Stimulated activated CD4-positive, alpha-beta T cell treated with anti-CD3 and anti-CD28 coated beads, Interleukin-15, amount 100 ng/mL, for 24 hours (primary cell): ENCODE data around the gene WWP2.
"Not testable (repeated sequence)": the region's sequence is repeated elsewhere in the genome, so short reads cannot be mapped to it uniquely, and the experiment has no call there.

ENCODE experiments used
- DNase-seq: peaks from one replicate; pipeline ENCODE4 v3.0.0-alpha.2; 2020

The WWP2 gene

DNA sequence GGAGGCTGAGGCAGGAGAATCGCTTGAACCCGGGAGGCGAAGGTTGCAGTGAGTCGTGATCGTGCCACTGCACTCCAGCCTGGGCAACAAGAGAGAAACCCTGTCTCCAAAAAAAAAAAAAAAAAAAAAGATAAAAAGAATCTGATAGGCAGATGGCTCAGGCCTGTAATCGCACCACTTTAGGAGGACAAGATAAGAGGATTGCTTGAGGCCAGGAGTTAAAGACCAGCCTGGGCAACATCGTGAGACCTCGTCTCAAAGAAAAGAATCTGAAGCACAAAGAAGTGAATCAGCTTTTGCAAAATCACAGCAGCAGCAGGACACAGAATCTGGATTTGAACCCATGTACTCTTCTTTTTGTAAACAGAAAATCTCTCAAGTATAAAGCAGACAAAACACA lies 15.0 kb upstream of the WWP2 start:
- DNase-seq = no peak

DNA sequence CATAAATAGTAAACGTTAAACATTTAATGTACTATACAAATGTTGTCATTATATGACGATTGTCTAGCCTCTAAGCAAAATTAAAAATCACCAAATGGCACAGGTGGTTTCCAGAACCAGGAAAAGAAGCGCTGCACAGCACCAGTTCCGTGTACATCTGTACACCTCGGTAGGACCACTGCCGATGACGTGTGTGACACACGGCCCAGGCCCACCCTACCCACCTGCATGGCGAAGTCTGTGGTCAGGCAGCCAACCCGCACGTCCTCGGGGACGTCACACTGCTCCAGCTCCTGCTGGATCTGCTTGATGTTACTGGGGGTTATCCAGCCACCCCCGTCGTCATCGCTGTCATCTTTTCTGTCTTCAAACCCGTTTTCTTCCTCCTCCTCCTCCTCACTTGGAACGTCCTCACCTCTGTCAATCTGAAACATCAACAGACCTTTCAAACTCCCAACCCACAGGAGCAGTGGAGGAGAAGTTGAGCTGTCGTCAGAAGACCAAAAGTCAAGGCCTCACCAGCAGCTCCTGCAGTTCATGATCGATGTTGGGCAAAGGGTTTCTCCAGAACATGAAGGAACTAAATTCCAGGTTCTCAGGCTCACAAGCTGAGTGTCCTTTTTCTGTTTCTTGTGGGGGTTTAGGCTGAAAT lies 13.3 kb upstream of the WWP2 start:
- DNase-seq = no peak

DNA sequence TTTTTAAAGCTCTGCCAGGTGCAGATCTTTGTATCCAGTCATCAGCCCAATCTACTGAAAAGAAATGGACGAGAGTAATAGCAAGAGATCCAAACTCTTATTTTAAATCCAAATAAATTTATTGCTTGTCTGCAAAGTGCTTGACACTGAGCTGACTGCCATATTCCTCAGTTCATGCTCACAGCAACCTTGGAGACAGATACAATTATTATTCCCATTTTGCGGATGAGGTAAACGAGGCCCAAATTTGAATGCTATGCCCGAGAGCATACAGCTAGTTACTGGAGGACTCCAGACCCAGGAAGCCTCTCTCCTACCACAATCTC lies 8.0 kb upstream of the WWP2 start:
- DNase-seq = no peak

DNA sequence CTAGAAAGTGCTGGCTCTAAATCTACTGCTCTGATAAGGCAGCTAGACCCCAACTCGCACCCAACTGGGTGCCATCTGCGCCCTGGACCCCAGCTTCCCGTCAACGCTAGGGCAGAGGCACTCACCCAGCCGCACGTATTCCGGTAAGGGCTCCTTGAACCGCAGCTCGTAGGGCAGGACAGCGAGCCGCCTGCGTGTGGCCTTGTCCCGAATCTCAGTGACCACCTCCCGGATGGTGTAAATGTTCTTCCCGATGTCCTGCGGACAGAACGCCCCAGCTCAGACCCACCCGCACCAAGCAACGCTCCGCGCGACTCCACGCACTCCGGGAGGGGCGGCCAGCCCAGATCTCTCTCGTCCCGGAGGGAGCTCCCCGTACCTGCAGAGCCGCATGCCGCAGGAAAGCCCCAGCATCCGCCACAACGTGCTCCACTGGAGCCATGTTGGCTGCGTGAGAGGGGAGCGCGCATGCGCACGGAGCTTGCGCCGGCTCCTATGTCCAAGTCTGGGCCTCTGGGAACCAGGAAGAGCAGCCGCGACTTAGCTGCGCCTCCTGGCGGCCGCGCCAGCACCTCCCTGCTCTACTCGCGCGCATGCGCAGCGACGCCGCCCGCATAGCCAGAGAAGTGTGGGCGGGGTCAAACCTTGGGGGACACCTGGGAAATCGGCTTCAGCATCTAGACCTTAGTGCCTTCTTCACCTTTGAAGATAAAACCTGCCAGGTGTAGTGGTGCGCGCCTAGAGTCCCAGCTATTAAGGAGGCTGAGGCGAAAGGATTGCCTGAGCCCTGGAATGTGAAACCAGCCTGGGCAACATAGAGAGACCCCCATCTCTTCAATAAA lies 7.4 kb upstream of the WWP2 start, which contains the start of gene NOB1:
NOB1 (minus strand) TSS at position 458 of the 842 bp plus-strand sequence; CDS start at position 442, 16 bp downstream.
- DNase-seq = peak; percentile 97

DNA sequence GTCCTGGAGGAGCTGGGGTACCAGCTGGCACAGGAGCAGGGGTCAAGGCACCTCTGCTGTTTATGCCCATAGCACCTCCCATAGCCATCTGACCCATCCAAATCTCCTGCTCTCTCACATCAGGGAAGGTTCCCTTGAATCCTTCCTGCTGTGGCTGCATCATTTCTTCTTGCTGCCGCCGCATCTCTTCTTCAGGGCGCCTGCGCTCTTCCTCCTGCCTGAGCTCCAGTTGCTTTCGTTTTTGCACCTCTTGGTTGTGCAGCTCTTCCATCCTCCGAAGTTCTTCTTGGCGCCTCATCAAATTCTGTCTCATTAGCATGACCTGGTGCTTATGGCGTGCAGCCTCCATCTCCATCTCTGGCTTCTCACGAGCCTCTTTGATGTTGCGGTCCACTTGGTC lies 5.4 kb upstream of the WWP2 start:
- no peak for DNase-seq

DNA sequence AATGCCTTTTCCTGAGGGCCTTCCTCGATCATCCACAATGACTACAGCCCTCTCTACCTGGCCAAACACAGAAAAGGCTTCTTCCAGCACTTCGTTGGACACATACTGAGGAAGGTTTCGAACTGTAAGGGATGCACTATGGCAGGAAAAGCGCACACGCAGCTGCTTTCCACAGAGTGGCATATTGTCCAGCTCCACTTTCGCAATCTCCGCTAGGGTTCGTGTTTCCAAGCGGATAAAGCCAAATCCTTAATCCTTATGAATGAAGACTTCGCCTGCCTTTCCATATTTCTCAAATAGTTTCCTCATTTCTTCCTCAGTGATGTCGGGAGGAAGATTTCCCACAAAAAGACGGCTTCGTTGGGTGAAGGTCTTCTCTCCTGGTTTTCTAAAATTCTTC lies 4.8 kb upstream of the WWP2 start:
- DNase-seq = not testable (repeated sequence)

DNA sequence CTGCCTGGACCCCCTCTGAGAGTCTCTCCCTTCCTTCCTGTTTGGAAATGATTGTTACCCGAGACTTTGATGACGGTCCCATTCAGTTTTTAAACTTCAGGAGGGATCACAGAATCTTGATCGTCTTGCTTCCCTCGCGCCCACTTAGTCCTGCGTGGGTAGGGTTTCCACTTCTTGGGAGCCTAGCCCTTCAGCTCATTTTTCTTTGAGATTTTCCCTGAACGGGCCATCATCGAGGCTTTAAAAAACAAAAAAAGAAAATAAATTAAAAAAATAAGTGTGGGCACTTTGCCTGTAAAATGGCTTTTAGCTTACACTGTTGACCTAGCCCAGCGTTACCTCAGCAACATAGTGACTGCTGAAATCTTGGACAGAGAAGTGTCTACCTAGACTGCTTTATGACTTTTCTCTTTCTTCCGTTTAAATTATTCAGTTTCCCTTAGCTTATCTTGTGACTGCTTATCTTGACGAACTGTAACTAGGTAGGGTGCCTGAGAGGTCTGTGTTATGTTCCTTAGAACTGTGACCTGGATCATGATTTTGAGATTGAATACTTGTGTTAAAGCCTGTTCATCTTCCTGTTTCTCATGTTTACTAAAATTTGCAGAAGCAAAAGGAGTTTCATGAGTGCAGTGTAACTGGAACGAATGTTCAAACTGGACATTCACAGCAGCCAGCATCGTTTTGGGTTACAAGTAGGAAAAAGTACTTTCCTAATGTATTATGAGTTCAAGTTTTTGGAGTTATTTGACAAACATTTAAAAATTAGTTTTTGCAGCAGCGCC lies 874 bp downstream of the WWP2 start:
- DNase-seq = no peak

DNA sequence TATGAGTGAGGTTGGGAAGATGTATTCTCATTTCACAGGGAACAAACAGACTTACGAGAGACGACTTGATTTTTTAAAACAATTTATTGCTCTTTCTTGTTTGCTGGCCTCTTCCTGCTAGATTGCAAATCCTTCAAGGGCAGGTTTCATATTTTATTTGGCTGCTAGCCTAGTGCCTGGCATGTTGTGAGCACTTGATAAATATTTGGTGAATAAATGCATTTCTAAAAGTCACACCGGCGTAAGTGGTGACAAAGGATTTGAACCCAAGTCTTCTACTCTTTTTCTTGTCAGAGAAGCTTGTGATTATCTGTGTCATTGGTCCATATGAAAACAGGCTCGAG lies 1.4 kb downstream of the WWP2 start:
- DNase-seq = no peak

DNA sequence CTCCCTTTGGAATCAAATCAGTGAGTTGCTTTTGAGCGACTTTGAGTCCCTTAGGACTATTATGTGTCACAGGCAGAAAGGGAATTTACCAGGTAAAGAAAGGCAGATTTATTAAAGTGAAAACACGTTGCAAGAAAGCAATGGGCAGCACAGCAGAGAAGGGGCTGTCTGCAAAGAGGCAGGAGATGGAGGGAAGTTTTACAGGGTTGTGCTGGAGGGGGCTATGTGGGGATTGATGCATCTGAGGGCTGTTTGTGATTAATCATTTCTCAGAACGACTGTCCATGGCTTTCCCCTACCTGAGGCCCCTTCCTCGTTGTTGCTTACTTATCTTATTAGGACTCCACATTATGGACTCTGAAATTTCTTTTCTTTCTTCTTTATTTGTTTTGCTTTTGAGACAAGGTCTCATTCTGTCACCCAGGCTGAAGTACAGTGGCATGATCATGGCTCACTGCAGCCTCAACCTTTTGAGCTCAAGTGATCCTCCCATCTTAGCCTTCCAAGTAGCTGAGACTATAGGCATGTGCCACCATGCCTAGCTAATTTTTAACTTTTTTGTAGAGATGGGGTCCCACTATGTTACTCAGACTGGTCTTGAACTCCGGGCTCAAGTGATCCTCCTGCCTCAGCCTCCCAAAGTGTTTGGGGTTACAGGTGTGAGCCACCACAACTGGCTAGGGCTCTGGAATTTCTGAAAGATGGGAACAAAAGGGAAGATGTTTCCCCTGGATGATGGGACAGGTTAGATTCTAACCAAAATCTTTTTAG lies 5.5 kb downstream of the WWP2 start:
- no peak for DNase-seq

DNA sequence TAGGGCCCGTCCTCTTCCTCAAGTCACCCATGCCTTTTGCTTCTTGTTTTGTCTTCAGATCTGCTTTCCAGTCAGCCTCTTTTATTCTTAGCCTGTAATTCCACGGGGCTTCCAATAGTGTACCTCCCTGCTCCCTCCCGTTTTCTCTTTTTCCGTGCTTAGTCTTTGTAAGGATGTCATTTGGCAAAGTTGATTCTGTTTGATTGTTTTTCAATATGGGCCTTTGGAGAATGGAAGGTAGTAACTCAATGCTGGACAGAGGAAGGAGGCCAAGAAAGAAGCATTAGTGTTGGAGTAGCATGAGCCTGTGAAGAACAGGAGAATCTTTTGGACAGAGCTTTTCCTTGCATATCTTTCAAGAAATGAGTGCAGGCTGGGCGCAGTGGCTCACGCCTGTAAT lies 6.5 kb downstream of the WWP2 start:
- DNase-seq = no peak

DNA sequence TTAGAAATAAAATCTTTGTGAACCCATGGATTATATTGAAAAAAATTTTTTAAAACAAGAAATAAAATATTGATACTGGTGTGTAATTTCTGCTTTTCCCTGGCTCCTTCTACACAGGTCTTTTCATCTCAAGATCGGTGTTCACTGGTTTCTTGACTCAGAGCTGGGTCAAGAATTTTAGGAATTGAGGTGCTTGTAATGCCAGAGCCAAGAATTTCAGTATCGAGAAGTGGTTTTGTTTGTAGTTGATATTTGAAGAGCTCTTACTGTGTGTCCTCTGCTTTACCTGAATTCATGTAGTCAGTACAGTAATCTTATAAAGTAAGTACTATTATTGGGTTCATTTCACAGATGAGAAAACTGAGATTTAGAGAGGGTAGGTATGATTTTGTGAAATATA lies 7.3 kb downstream of the WWP2 start:
- DNase-seq = no peak

DNA sequence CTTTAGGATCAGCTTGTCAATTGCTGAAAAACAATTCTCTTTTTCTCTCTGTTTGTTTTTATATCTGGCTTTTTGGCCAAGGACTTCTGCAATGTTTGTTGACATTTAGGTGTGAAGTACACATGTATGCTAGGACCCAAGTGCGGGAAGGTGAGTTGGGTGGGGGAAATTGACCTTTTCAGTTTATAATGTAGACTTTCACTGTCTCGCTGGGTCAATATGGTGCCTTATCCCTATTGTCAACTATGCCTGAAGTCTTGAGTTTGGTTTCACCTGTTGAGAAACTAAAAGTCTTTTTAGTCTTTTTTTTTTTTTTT lies 9.5 kb downstream of the WWP2 start:
- DNase-seq = no peak

DNA sequence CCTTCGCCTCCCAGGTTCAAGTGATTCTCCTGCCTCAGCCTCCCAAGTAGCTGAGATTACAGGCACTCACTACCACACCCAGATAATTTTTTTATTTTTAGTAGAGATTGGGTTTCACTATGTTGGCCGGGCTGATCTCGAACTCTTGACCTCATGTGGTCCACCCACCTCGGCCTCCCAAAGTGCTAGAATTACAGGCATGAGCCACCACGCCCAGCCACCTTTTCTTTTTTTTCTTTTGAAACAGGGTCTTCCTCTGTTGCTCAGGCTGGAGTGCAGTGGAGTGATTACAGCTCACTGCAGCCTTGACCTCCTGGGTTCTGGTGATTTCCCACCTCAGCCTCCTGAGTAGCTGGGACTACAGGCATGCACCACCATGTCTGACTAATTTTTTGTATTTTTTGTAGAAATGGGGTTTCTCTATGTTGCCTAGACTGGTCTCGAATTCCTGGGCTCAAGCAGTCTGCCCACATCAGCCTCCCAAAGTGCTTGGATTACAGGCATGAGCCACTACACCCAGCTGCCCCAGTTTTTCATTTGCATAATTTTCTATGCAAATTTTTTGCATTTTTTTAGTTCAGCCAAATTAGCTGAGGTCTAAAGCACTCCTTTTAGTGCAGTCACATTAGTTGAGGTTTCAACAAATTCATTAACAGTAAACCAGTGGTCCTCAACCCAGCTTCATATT lies 11.3 kb downstream of the WWP2 start:
- no peak for DNase-seq

DNA sequence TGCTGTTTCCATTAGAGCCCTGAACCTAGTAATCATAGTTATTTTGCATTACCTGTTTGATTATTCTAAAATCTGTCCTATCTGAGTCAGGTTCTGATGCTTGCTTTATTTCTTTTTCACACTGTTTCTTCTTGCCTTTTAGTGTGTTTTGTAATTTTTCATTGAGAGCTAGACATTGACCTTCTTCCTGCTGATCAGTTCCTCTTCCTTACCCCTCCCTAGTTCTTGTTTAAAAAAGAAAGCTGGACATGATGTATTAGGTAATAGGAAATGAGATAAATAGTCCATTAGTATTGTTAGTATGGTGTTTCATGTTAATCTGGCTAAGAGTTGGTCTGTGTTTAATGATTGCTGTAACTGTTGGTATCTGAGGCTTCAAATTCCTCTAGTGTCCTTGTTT lies 13.4 kb downstream of the WWP2 start:
- DNase-seq = no peak

DNA sequence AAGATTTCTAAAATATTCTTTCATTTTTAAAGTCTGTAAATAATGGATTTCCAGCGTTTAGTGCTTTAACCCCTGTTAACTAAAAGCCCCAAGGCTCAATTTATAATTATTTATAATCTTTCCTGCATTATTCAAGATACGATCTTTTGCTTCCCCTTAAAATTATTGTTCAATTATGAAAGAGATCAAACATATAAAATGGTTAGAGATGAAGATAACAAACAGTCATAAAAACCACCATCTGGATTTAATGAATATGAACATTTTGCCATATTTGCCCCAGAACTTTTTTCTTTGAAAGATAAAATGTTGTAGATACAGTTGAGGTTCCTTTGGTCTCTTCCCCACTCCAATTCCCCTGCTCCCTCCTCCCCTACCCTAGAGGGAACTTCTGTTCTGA lies 17.6 kb downstream of the WWP2 start:
- DNase-seq = no peak

DNA sequence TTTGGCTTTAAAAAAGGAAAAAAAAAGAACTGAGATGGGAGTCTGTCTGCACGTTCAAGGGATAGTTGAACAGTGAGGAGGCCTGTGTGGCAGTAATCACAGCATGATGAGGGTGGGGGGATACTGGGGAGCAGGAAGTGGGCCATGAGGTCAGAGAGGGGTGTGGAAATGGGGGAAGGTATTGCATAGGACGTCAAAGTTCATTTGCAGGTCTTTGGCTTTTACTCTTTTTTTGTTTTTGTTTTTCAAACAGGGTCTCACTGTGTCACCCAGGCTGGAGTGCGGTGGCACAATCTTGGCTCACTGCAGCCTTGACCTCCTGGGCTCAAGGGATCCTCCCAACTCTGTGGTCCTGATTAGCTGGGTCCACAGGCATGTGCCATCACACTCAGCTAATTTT lies 19.0 kb downstream of the WWP2 start:
- DNase-seq = no peak

DNA sequence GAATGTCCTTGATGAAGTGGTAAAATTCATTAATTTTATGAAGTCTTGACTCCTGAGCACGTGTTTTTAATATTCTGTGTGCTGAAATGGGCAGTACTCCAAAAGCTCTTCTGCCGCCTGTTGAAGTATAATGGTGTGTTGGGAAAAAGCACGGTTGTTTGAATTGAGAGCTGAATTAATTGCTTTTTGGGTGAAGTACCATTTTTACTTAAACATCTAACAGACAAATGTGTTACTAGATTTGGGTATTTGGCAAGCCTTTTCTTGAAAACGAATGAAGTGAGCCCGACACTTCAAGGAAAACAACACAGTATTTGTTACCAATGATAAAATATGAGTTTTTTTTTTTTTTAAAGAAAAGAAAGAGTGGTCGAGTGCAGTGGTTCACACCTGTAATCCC lies 22.5 kb downstream of the WWP2 start:
- no peak for DNase-seq

DNA sequence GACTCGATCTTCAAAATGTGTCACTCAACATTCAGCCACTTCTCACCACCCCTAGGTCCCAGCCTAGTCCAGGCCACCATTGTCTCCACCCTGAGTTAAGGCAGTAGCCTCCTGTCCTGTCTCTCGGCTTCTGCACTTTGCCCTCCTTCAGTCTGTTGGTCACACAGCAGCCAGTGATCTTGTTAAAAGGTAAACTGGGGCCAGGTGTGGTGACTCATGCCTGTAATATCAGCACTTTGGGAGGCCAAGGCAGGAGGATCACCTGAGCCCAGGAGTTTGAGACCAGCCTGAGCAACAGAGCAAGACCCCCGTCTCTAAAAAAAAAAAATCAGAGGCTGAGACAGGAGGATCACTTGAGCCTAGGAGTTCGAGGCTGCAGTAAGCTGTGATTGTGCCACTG lies 25.8 kb downstream of the WWP2 start:
- no peak for DNase-seq

DNA sequence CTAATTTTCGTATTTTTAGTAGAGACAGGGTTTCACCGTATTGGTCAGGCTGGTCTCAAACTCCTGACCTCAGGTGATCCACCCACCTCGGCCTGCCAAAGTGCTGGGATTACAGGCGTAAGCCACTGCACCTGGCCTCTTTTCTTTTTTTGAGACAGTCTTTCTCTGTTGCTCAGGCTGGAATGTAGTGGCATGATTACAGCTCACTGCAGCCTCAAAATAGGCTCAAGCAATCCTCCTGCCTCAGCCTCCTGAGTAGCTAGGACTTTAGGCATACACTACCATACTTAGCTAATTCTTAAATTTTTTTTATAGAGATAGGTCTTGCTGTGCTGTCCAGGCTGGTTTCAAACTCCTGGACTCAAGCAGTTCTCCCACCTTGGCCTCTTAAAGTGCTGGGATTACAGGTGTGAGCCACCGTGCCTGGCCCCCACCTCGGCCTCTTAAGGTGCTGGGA lies 29.3 kb downstream of the WWP2 start:
- not testable (repeated sequence) for DNase-seq

DNA sequence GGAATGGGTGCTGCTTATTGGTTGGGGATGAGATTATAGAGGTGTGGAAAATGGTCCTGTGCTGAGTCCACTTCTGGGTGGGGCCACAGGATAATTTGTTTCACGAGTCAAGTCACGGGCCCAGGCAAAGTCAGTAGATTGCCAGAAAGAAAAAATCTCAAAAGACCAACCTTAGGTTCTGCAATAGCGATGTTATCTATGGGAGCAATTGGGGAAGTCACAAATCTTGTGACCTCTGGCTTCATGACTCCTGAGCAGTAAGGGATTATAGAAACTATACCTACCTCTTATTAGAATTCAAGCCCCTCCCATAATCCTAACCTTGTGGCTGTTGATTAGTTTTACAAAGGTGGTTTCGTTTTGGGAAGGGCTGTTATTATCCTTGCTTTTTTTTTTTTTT lies 31.4 kb downstream of the WWP2 start:
- DNase-seq = no peak

DNA sequence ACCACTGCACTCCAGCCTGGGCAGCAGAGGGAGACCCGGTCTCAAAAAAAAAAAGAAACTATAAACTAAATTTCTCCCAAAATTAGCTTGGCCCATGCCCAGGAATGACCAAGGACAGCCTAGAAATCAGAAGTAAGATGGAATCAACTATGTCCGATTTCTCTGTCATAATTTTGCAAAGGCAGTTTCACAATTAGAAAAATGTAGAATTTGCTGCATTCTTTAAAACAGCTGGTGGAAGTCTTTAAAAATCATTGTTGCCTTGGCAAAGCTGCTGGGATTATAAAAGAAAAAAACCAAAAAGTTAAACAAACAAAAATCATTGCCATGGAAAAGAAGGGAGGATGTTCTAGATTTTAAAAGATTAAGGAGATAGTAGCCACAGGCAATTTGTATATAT lies 32.4 kb downstream of the WWP2 start:
- no peak for DNase-seq

DNA sequence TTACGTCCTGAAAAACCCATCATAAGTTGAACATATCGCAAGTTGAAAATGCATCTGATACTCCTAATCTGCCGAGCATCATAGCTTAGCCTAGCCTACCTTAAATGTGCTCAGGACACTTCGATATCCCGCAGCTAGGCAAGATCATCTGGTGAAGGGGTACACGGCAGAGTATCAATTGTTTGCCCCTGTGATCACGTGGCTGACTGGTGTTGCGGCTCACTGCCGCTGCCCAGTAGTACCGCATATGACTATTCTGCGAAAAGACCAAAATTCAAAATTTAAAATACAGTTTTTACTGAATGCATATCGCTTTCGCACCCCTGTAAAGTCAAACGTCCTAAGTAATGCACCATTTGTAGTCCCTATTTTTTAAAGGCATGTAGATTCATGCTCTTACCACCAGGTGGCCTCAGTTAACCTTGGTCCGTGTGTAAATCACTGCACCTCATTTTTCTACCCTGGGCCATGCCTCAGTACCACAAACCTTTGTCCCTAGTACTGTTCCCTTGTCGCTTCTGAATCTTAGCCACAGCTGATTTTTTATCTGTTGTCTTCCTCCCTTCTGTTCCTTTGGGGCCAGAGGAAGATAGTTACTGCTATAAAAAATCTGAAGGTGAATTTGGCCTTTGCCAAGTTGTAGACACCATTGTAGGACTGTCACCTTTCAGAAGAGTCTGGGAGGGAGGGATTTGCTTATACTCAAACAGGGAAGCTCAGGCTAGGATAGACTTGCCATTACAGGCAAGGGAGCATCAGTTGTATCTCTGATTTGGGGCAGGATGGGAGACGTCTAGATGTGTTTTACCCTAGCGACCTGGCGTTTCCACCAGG lies 34.4 kb downstream of the WWP2 start:
- DNase-seq = peak; percentile 12
